HG02610 (cell line): ENCODE measurements around the gene PTPRM.

ENCODE experiments used
- ATAC-seq: cut with Tn5 transposase; IDR thresholded peaks from one replicate; pipeline ENCODE4 v1.9.1; 2021; ENCODE audit warnings: mild to moderate bottlenecking, moderate library complexity; ENCODE audit not compliant: unreplicated experiment

Gene PTPRM

DNA sequence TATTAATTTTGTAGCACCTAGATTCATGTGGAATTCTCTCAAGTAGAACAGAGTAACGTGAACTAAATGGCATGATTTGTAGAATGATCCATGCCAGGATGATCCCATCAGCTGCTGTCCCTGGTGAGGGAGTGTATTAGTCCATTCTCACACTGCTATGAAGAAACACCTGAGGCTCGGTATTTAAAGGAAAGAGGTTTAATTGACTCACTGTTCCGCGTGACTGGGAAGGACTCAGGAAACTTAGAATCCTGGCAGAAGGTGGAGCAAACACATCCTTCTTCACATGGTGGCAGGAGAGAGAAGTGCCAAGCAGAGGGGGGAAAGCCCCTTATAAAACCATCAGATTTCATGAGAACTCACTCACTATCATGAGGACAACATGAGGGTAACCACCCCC, 312.6 kb downstream of the PTPRM start:
- no peak for ATAC-seq

GRCh38 chr18:7885865-7886264, 318.7 kb downstream of the PTPRM start:
- no peak for ATAC-seq

- no peak for ATAC-seq
Observed at GRCh38 chr18:7886436-7886835, 319.3 kb downstream of the PTPRM start.

DNA sequence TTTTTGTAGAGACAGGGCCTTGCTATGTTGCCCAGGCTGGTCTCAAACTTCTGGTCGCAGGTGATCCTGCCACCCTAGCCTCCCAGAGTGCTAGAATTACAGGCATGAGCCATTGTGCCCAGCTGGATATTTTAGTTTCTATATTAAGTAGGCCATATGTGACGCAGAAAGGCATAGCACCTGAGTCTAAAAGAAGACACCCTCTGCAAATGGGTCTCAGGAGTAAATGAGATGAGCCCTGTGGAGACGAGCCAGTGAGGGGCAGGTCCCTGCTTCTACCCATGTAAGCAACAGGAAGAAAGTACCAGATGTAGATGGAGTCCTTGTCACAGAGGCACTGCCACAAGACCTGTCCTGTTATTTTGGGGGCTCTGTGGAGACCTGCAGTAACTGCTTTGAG, 322.4 kb downstream of the PTPRM start:
- no peak for ATAC-seq

- no peak for ATAC-seq
Observed at GRCh38 chr18:7890075-7890474, 323.0 kb downstream of the PTPRM start.

- ATAC-seq: no peak
Observed at GRCh38 chr18:7892556-7892955, 325.4 kb downstream of the PTPRM start.

GRCh38 chr18:7894592-7894991, 327.5 kb downstream of the PTPRM start:
- ATAC-seq: no peak

DNA sequence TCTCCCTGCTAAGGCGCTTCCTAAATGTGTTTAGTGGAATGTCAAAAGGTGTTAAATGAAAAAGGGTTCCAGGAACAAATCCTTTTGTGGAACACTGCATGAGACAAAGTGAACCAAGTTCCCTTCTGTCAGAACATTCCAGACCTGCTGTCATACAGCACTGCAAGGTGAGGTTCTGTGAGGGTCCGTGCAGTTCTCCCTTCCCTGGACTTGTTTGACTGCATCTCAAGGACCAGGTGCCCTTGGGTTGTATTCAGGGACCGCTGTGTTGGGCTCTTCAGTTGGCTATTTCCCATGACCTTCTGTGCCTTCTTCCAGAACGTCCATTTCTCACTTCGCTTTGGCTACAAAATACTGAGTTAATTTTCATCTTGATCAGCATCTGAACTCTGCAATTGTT, 328.2 kb downstream of the PTPRM start:
- no peak for ATAC-seq

DNA sequence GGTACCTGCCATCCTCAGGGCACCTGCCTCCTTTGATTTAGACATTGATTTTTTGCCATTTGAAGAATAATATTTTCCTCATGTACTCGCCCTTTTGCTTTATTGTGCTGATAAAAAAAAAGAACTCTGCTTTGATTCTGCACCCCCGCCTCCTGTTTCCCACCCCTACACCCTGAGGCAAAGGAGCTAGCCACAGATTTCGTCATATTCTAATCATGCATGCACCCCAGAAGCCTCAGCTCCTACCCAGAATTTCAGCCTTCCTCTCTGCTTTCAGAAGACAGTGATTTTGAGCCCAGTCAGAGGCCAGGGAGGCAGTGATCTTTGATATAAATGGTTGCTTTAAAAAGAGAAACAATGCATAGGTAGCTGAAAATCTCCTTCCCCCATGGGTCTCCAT, 329.0 kb downstream of the PTPRM start:
- no peak for ATAC-seq

DNA sequence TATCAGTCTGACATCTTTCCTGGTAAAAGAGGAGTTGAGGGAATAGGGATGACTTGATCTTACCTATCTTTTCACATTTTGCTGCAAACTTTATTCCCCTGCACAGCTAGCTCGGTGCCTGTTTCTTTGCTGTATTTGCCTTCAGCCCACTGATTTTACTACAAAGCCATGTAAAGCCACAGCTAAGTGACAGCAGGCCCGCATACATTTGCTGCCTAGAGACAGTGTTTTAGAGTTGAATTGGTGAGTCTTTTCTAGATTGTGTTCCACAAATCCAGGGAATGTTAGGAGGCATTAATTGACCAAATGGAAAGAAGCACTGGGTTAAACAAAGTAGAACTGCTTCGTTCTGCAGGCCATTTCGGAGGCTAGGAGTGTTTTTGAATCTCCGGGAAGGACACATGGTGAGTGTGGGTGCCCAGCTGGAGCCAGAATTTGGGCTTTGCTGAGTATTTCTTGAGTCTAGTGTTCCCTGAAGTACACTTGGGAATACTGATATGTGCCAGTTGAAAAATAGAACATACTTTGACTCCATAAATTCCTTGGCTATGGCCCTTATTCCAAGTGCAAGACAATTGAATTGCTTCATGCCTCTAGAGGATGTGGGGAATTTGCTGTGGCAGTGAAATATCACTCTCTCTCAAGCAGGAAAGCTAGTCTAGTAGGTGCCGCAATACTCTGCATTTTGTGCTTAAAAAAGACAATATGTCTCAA, 329.8 kb downstream of the PTPRM start:
- no peak for ATAC-seq

- no peak for ATAC-seq
Observed at GRCh38 chr18:7898181-7898580, 331.1 kb downstream of the PTPRM start.

- no peak for ATAC-seq
Observed at GRCh38 chr18:7899078-7899477, 332.0 kb downstream of the PTPRM start.

GRCh38 chr18:7900091-7900490, 333.0 kb downstream of the PTPRM start:
- no peak for ATAC-seq

DNA sequence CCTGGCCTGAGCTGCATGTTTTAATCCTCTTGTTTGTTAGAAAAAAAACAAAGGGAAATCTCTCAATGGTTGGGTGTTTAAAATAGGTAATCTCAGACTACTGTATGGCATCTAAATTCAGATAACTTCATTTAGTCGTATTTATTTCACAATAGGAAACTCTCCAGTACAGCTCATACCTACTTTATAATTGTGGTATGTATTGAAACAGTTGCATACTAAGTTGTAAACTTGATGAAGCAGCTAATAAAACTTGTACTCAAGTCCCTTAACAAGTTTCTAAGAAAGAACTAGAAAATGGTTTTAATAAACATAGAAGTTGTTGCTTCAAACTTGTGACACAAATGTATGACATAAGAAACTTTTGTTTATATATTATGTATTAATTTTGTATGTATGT, 334.5 kb downstream of the PTPRM start:
- ATAC-seq: no peak

GRCh38 chr18:7902399-7902839, 335.3 kb downstream of the PTPRM start:
- ATAC-seq: no peak

DNA sequence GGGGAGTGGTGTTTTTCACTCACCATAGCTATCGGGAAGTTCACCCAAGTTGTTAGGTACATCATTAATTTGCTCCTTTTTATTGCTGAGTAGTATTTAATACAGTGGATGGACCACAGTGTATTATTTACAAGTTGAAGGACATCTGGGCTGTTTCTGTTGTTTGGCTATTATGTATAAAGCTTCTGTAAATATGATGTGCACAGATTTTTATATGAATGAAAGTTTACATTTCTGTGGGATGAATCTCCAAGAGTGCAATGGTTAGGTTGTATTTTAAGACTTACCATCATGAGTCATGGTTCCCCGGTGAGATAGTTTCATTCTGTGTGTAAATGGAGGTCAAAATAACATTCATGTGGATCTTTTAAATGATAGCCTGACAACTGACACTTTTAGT, 337.4 kb downstream of the PTPRM start:
- ATAC-seq: no peak

DNA sequence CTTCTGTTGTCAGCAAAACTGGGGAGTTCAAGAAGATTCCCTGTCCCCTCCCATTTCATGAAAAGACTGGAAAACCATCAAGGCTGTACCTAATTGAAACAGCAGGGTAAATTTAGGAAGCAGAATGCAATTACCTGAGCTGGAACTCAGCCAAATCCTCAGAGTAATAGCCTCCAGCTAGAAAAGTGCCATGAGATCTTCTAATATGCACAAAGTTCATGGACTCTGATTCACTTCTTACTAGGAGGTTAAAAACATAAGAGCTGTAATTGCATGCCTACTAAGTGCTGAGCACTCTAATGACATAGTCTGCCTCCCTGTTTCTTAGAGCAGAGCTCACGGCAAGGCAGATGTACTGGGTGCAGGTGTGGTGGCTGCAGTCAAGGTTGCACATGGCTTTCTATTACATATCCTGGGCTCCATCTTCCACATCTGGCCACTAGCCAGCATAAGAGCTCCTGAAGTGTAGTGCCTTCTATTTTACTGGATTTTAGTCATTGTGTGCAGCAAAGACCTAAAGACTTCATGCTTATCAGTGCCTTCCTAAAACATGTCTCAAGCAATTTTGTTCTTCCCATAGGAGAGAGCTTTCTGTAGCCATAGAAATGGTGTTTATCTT, 341.7 kb downstream of the PTPRM start:
- no peak for ATAC-seq

DNA sequence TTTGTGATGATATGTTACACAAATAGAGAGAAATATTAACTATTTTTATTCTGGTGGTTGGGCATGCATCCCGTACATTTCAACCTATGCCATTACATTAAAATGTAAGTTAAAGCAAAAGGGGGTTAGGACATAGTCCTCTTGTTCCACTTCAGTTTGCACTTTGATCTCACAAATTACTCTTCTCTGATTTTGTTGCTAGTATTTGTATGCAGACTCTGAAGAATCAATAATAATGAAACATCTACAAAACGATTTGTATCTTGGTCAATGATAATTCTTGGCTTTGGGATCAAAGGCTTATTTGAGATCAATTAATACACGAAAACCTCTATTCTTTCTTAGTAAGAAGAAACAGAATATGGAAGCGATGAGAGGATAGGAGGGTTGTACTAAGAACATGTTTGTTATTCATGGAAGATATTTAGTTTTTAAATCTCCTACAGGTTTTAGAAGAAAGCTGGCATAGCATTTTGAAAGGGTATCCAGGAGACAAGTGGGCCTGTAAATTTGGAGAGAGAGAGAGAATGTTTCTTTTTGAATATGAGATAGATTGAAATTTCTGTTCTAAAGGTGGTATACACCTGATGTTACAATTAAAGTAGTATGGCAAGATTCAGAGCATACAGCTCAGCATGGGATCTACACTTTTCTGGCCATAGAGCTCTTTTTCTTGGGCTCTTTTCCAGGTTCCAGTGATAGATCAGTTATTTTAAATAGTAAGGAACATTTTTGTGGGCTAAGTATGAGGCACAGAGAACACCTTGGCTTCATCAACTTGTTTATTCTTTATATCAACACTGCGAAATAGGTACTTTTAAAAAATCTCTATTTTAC, 347.9 kb downstream of the PTPRM start:
- ATAC-seq: no peak

GRCh38 chr18:7918701-7919100, 351.6 kb downstream of the PTPRM start:
- no peak for ATAC-seq

- no peak for ATAC-seq
Observed at GRCh38 chr18:7919565-7919964, 352.4 kb downstream of the PTPRM start.

GRCh38 chr18:7921938-7922587, 354.9 kb downstream of the PTPRM start:
- ATAC-seq: no peak
